HG03460 (cell line): Measurements from ENCODE around the gene FAM241B.

Experiments used
- ATAC-seq: cut with Tn5 transposase; IDR thresholded peaks from one replicate; pipeline ENCODE4 v1.9.1; 2021; ENCODE audit not compliant: unreplicated experiment

The FAM241B gene

DNA sequence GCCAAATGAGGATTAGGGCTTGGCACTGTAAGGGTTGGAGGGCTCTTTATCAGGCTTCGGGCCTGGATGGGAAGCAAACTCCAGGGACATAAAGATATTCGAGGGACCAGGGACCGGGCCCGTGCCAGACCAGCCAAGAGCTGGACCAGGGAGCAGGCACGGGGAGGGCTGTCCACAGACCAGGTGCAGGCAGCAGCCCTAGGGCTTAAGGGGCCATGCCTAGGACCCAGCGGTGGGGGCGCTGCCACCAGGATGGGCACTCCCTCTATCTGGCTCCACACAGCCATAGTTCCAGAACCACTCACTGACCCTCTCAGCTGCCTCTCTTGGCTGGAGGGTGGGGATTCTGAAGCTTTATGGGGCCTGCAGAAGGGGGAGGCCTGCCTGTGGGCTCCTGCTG lies 32.9 kb downstream of the FAM241B start:
- no peak for ATAC-seq

DNA sequence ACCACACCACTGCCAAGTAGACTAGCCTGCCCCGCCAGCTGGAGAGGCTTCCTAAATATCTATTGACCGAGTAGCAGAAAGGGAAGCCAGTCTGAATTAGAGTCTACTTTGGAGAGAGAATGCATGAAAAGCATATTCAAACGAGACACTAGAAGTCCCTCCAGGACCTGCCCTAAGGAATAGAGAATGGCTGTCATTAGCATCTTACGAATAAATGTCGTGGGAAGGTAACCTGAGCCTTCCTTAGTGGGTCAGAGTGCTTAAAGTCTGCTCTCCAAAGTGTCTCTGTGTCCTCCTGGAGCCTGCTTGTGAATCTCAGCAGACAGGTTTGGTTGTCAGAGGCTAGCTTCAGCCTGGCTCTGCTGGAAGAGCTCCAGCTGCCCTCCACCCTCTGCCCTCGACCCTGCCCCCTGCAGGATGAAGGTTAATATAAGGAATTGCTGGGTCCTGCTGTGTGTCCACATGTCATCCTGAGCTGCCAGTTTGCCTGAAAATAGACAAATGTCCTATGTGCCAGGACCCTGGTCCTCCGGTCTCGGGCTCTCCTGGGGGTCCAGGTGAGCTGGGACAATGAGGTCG lies 33.4 kb downstream of the FAM241B start:
- no peak for ATAC-seq

DNA sequence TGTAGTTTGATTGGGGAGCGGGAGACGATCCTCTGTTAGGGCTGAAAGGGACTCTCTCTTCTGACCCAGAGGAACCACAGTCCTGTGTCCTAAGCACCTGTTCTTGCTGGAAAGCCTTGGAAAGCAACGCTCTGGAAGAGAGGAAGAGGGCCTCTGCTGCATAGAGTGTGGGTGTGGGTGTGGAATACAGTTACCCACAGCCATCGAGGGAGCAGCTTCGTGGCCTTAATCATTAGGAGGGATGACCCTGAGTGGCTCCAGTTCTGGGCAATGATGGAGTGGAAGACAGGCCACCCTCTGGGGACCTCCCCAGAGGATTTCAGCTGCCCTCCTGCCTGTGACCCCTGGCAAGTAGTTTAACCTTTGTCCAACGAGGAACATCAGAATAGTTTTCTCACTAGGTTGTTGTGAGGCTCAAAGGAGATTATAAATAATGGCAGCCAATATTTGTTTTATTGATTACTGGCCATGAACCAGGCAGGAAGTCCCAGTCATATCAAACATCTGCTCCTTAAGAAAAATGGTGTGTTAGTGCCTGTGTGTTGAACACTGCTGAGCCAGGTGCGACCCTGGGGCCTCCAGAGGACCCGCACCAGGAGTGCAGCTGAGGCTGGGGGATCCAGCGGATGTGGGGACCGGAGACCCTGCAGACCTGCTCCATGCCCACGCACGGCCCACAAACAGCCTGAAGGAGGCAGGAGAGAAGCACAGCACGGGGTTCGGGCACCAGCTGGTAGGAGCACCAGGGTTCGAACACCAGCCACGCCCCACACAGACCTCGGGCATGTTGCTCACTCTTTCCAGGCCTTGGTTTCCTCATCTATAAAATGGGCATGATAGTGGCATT lies 35.6 kb downstream of the FAM241B start:
- ATAC-seq, result no peak

DNA sequence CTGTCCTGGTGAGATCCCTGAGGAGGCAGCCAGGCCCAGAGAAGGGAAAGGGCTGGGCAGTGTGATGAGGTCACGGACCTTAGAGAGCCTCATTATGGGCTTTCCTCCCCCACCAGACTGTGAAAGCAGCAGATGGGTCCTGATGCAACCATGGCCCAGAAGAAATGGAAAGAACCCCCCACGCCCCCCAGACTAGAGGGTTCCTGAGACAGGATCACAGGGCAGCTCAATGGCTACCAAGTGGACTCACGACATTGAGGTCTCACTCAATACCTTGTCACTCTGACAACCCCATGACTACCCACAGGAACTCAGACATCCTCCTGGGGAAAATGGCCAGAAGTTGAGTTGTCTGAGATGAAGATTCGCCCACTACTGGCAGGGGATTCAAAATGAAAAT lies 36.7 kb downstream of the FAM241B start:
- no peak for ATAC-seq

DNA sequence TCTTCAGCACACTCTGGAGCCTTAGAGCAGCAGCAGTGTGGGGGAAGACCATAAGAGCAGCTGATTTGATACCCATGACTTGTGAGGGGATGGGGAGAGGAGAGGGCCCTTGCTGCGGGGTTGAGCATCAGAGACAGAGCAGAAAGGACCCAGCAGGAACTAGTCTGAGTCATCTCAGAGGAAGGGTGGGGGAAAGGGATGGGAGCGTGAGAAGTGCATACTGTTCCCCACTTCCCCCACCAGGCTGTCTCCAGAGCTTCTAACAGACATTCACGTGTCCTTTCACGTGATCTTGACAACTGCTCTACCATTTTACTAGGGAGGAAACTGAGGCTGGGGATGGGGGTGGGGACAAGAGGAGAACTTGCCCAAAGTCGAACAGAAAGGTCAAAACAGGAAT lies 38.7 kb downstream of the FAM241B start:
- no peak for ATAC-seq

DNA sequence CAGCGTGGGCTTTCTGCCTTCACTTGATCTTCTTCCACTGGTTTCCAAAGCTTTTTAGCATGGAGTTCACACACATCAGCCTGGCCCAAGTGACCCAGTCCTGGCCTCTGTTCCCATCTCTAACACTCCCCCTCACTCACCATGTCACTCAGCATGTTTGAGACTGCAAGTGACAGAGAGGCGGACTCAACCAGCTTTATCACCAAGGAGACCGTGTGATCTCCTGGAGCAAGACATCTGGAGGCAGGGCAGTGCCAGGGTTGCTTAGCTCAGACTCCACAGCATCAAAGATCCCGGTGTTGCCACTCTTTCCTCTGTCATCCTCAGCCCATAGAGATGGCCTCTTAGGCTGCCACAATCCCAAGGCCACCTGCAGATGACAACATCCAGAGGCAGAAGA lies 39.4 kb downstream of the FAM241B start:
- ATAC-seq, result no peak

DNA sequence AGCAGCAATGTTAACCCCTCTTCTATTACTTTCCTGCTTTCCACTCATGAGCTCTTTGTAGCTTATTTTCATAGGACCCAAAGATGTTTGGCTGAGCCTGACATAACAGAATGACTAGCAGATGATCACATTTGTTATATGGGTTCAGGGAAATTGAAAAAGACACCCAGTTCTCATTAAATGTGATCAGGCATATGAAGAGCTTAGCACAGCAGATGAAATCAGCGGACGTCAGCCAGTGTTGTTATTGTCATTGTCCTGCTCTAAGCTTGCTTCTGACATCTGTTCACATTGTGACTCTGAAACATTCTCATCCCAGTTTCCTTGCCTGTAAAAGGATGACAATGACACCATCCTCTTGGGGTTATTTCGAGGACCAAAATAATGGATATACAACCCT lies 43.5 kb downstream of the FAM241B start:
- no peak for ATAC-seq

DNA sequence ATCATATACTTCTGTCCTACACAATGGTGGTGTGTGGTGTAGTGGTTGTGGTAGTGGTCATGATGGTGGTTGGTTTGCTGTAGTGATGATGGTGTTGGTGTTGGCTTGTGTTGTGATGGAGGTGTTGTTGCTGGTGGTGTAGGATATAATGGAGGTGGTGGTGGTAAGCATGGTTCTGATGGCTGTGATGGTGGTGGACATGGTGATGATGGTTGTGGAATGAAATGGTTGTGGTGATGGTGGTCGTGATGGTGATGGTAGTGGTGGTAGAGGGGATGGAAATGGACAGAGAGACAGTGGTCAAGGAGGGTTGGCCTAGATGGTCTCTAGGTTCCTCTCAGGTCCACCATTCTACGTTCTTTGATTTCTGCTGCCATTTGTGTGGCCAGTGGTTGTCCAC lies 44.7 kb downstream of the FAM241B start:
- no peak for ATAC-seq

DNA sequence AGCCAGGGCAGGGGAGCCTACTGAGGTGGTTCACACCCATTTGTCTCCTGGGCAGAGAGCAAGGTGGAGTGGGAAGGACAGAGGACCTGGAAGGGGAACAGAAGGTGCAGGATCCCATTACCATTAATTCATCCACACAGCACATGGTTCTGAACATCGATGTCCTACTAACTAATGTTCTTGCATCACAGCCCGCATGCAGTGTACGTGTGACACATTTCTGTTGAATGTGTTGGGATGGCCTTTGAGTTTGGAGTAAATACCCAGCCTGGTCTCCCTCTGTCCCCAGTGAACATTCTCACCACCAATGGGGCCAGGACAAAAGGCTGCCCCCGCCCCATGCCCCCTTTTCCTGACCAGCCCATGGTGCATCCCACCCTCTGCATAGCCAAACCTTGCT lies 46.3 kb downstream of the FAM241B start:
- no peak for ATAC-seq

DNA sequence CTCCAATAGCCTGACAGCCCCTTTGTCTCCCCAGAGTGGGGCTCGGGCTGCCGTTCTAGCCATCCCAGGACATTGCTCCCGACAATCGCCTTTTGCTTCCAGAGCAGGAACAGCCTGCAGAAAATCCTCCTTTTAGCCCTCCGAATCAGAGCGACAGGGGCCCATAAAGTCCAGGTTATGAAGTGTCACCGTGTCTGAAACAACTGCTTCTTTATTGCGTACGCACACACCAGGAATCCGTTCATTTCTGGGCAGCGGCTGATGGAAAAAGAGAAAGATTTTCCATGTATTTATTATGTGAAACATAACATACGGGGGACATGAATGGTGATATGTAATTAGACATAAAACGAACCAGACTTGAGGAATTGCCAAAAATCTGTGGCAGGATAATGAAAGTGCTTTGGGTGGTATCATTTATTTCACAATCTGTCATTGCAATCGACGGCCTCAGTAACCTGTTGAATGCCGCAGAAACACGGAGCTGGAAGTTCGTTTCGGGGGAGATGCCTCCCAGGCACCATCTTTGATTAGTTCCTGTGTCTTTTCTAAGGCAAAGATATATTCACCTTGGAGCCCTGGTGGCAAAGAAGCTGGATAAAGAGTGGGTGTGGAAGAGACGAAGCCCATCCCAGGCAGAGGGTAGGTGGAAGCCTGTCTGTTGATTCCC lies 48.1 kb downstream of the FAM241B start:
- no peak for ATAC-seq

DNA sequence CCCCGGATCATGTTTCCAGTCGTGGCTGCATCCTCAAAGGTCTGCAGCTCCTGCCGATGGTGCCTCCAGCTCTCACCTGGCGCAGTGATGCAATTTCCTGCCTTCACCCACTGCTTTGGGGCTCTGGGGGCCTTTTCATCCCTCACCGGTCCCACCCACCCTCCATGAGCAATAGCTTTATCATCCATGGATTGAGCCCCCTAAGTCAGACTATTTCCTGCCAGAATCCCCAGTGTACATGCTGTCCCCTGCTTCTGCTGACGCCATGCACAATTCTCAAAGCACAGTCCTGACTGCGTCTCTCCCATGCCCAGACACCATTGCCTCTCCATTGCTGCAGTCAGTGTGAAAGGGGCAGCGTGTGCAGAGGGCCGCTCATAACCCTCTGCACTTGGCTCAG lies 49.7 kb downstream of the FAM241B start:
- no peak for ATAC-seq

DNA sequence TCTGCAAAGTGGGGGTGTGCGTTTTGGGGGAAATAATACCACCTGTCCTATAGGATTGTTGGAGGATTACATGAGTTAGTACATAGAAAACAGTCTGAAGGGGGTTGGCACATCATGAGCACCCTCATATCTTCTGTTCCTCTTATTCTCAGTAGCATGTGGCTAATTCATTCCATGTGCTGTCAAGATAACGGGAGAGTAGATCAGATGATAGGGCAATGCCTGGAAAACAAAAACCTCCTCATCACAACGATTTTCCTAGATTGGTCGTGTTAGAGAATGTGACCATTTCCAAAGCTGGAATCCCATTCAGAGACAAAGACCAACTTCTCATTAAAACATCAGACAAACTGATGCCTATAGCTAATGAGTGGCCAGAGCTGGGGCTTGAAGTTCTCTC lies 50.6 kb downstream of the FAM241B start:
- ATAC-seq, result no peak

DNA sequence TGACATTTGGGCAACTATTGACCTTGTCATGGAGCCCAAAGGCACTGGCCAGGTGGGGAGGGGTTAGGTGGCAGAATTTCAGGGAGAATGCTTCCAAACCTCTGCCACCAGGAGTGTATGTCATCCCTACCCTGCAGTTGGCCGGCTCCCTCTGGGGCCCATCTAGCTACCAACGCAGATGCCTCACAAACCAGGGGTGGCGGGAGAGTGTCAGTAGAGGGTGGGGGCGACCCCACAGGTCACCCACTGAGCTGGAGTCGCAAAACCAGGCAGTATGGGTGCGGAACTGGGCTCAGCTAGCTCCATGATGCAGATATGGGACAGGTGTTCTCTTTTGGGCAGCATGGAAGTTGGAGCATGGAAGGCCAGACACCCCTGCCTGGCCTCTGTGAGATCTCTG lies 51.4 kb downstream of the FAM241B start:
- no peak for ATAC-seq

DNA sequence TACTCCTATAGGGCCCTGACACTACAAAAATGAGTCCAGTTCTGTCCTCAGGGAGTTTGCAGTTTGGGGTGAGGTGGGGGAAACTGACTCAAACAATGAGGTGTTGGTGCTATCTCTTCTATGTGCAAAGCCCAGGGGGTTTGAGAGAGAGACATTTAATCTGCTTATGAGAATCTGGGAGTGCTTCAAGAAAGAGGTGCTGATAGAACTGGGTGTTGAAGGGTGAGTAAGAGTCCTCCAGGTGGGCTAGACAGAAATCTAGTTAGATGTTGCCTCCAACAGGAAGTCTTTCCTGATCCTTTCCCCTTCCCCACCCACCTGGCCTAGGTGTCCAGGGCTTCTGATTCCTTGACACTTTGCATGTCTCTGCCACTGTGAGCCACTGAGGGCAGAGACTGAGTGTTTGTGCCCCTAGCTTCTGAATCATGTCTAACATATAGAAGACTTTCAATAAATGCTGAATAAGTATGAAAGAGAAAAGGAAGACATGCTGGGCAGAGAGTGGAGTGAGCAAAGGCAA lies 53.0 kb downstream of the FAM241B start:
- no peak for ATAC-seq
